IMR-90 (cell line): ENCODE results near the gene CBX3. TPM values are rescaled to one million over a fixed set of nuclear protein-coding genes. Genes with fewer than 3 reads are reported as not detected.

ENCODE experiments used
- ATAC-seq: fragments of 200-7000 bp; cut with Tn5 transposase; 2 replicates; pipeline ENCODE4 v1.9.1; 2020; ENCODE audit warnings: low read depth, mild to moderate bottlenecking, moderate library complexity
- BruUV-seq: library from RNA; stranded (reverse); fragments of 400-500 nt; replicated peaks from 2 replicates; lab custom pipeline; 2021; lab: Mats Ljungman, UMichigan
- CTCF ChIA-PET: fragments of 300-600 bp; formaldehyde crosslinking; extraction: SDS; loops from one replicate; lab custom pipeline; 2021; ENCODE audit warnings: antibody characterized with exemption; lab: Yijun Ruan, JAX
- POLR2A ChIA-PET: fragments of 300-600 bp; sonication (Branson Sonifier 250); formaldehyde crosslinking; loops from one replicate; lab custom pipeline; 2022; ENCODE audit warnings: antibody characterized with exemption; ENCODE audit not compliant: unreplicated experiment; lab: Charles Lee
- DNase-seq: peaks from one replicate; pipeline ENCODE4 v3.0.0; 2013
- H2AFZ ChIP-seq: replicated peaks from 2 replicates; pipeline ENCODE3; 2013; ENCODE audit warnings: low read length, mild to moderate bottlenecking; ENCODE audit not compliant: poor library complexity
- H2AK5ac ChIP-seq: 2 replicates; pipeline ENCODE4 v1.6.1; 2013; ENCODE audit warnings: low read depth, low read length, inconsistent platforms
- H2AK9ac ChIP-seq: replicated peaks from 2 replicates; pipeline ENCODE3; 2013; ENCODE audit warnings: mild to moderate bottlenecking, low read depth, low read length, moderate library complexity; ENCODE audit not compliant: poor library complexity
- H2BK120ac ChIP-seq: 2 replicates; pipeline ENCODE4 v1.6.1; 2013; ENCODE audit warnings: low read depth, low read length, inconsistent platforms
- H2BK15ac ChIP-seq: 3 replicates; pipeline ENCODE4 v1.6.1; 2013; ENCODE audit warnings: low read depth, low read length, inconsistent platforms
- H2BK20ac ChIP-seq: 2 replicates; pipeline ENCODE4 v1.6.1; 2013; ENCODE audit warnings: low read depth, mild to moderate bottlenecking, inconsistent platforms, low read length, moderate library complexity
- H2BK5ac ChIP-seq: 2 replicates; pipeline ENCODE4 v1.6.1; 2013; ENCODE audit warnings: mild to moderate bottlenecking, low read depth, low read length, inconsistent platforms; ENCODE audit not compliant: poor library complexity, severe bottlenecking
- H3K14ac ChIP-seq: replicated peaks from 2 replicates; pipeline ENCODE4 v1.6.1; 2013; ENCODE audit warnings: low read depth, low read length, inconsistent platforms
- H3K18ac ChIP-seq: 2 replicates; pipeline ENCODE4 v1.6.1; 2013; ENCODE audit warnings: low read depth, low read length, control low read depth
- H3K23ac ChIP-seq: 2 replicates; pipeline ENCODE4 v1.6.1; 2013; ENCODE audit warnings: low read depth, low read length, inconsistent platforms
- H3K27ac ChIP-seq: 2 replicates; pipeline ENCODE4 v1.5.1; 2013; ENCODE audit warnings: mild to moderate bottlenecking, control low read depth, low read length; ENCODE audit not compliant: insufficient read depth
- H3K27me3 ChIP-seq: 2 replicates; pipeline ENCODE4 v1.6.1; 2013; ENCODE audit warnings: low read length; ENCODE audit not compliant: control insufficient read depth, insufficient read depth
- H3K36me3 ChIP-seq: 2 replicates; pipeline ENCODE4 v1.6.1; 2013; ENCODE audit warnings: low read length, mixed read lengths; ENCODE audit not compliant: control insufficient read depth, insufficient read depth
- H3K4ac ChIP-seq: 2 replicates; pipeline ENCODE4 v1.6.1; 2013; ENCODE audit warnings: low read depth, low read length, inconsistent platforms
- H3K4me1 ChIP-seq: 2 replicates; pipeline ENCODE4 v1.6.1; 2013; ENCODE audit warnings: low read length, mixed read lengths; ENCODE audit not compliant: control insufficient read depth, insufficient read depth
- H3K4me2 ChIP-seq: 2 replicates; pipeline ENCODE4 v1.6.1; 2013; ENCODE audit warnings: low read depth, mild to moderate bottlenecking, control low read depth, low read length, moderate library complexity
- H3K4me3 ChIP-seq: 2 replicates; pipeline ENCODE4 v1.5.1; 2013; ENCODE audit warnings: low read depth, mild to moderate bottlenecking, control low read depth, low read length, moderate library complexity; ENCODE audit not compliant: insufficient read depth
- H3K56ac ChIP-seq: 2 replicates; pipeline ENCODE4 v1.6.1; 2013; ENCODE audit warnings: low read length, inconsistent platforms; ENCODE audit not compliant: insufficient read depth; ENCODE audit errors: extremely low read depth
- H3K79me1 ChIP-seq, 2 experiments: 2 replicates each; pipeline ENCODE4 v1.6.1; 2013; ENCODE audit warnings: low read length in 2 of 2, inconsistent platforms in 1 of 2, low read depth in 1 of 2
- H3K9ac ChIP-seq: 2 replicates; pipeline ENCODE4 v1.6.1; 2013; ENCODE audit warnings: low read depth, low read length, control low read depth
- H3K9me1 ChIP-seq: 2 replicates; pipeline ENCODE4 v1.6.1; 2013; ENCODE audit warnings: low read length, inconsistent platforms; ENCODE audit not compliant: insufficient read depth
- H3K9me3 ChIP-seq: 2 replicates; pipeline ENCODE4 v1.6.1; 2013; ENCODE audit warnings: low read length; ENCODE audit not compliant: control insufficient read depth, insufficient read depth
- H4K20me1 ChIP-seq: 2 replicates; pipeline ENCODE4 v1.6.1; 2013; ENCODE audit warnings: low read length, inconsistent platforms; ENCODE audit not compliant: insufficient read depth
- H4K5ac ChIP-seq: 2 replicates; pipeline ENCODE4 v1.6.1; 2013; ENCODE audit warnings: mild to moderate bottlenecking, low read depth, low read length, control low read depth
- H4K8ac ChIP-seq, 2 experiments: 2 replicates each; pipeline ENCODE4 v1.6.1; 2013; ENCODE audit warnings: low read depth in 2 of 2, low read length in 2 of 2, control low read depth in 1 of 2, inconsistent platforms in 1 of 2
- H4K91ac ChIP-seq: 2 replicates; pipeline ENCODE4 v1.6.1; 2013; ENCODE audit warnings: low read depth, low read length, inconsistent platforms; ENCODE audit not compliant: insufficient read depth
- CHD1 ChIP-seq: IDR thresholded peaks from 2 replicates; pipeline ENCODE4 v1.6.1; 2012; ENCODE audit warnings: low read depth, low read length, improper control_type of control experiment
- MXI1 ChIP-seq: IDR thresholded peaks from 2 replicates; pipeline ENCODE4 v1.6.1; 2012; ENCODE audit warnings: low read depth, mild to moderate bottlenecking, low read length, moderate library complexity, borderline replicate concordance
- WGBS, 2 experiments: methylation state at CpG; one replicate each; pipeline versions ENCODE4 v1.1.5 to v1.1.7; 2013; ENCODE audit warnings: missing lambda C conversion rate in 2 of 2; ENCODE audit not compliant: insufficient read length in 1 of 2; ENCODE audit errors: extremely low coverage in 2 of 2; 5-methylcytosine and 5-hydroxymethylcytosine counted together
- dilution Hi-C: fragments of 300-500 bp; cut with HindIII; formaldehyde crosslinking; loops from one replicate; pipeline ENCODE4 v1.14.3; 2018; ENCODE audit warnings: low sequenced_read_pairs; ENCODE audit not compliant: unreplicated experiment
- in situ Hi-C: fragments of 300-500 bp; cut with MboI; formaldehyde crosslinking; loops from 3 replicates; pipeline ENCODE4 v1.14.3; 2019; ENCODE audit warnings: low sequenced_read_pairs, inconsistent platforms, mixed read lengths
- intact Hi-C: fragments of 100-400 bp; cut with micrococcal nuclease; formaldehyde crosslinking; loops from 2 replicates; pipeline ENCODE4 v1.10.0; 2022
- polyA plus RNA-seq, 3 experiments: library from polyadenylated mRNA; depleted of rRNA; stranded (reverse); fragments of >200 nt; gene quantifications; 2 replicates each; pipeline ENCODE4 v1.2.3, GENCODE V29; 2012; ENCODE audit warnings: low replicate concordance in 1 of 3
- total RNA-seq: library from RNA; depleted of rRNA; stranded (reverse); fragments of >200 nt; gene quantifications from 2 replicates; pipeline ENCODE4 v1.2.3, GENCODE V29; 2012

CBX3 gene
- total and polyA plus RNA-seq, 2 of the 4 experiments (the other 2 are of a cell fraction): 38.2 to 76.5 TPM

GRCh38 chr7:26199301-26200037 is 2.1 kb upstream of the CBX3 start:
- Histone ChIP-seq H3K79me1 (0 out of 4 replicates have a peak, but pooled peaks cover under 1 to 3% of the 10 kb centered on the region in 2 experiments), H3K4ac (peak overlapping the region; percentile 98), H3K27me3 (no peaks in the 10 kb centered on the region), H4K5ac (peak overlapping the region; percentile 82), H3K18ac (peak overlapping the region; percentile 67), H2BK5ac (peak overlapping the region; percentile 93), H4K20me1 (peaks cover 81% of the 10 kb centered on the region), H3K14ac (peak overlapping the region; percentile 67), H2BK20ac (no peak overlapping the region), H3K9ac (peak overlapping the region; percentile 97), H3K4me2 (peak overlapping the region; percentile 85), H3K23ac (peak overlapping the region; percentile 84), H3K4me3 (peak overlapping the region; percentile 81), H2BK15ac (no peak overlapping the region), H3K36me3 (peaks cover 22% of the 10 kb centered on the region), H2AK5ac (peak overlapping the region; percentile 29; the same call in 1 of the 2 replicates), H2BK120ac (no peak overlapping the region), H3K4me1 (peaks cover 2% of the 10 kb centered on the region; the same call in 1 of the 2 replicates), H3K9me3 (no peaks in the 10 kb centered on the region), H3K56ac (peak overlapping the region; percentile 98), H4K91ac (peak overlapping the region; percentile 20), H3K9me1 (no peaks in the 10 kb centered on the region), H2AK9ac (peak overlapping the region; percentile 75), H4K8ac (peak overlapping the region; percentile 52 to 90), H3K27ac (peak overlapping the region; percentile 94), H2AFZ (no peak overlapping the region)
- WGBS, 2 experiments: 0% methylated on average over 6 of the region's 36 CpGs; no CpG with 5 or more reads in 1 of the 2 experiments
- CTCF ChIA-PET: interaction anchor here (2.1 to 2.7 kb wide), 2 partner anchors 10 to 108 kb away, joined by 7 to 10 read pairs; no protein-coding TSS in a partner anchor
- peak; percentile 54 for DNase-seq
- TF ChIP-seq MXI1: peak; percentile 60; the same call in 1 of the 2 replicates
- no peak; the same call in 1 of the 2 replicates for TF ChIP-seq CHD1
- intact Hi-C loops (loop anchor here (2.0 to 10.0 kb wide), 8 partner anchors 158 to 1968 kb away; no protein-coding TSS in a partner anchor), in situ Hi-C loops (loop anchor here (10.0 to 25.0 kb wide), 5 partner anchors 345 to 945 kb away; partner anchors contain the start of genes HOXA2, HOXA5, HOXA6 and SKAP2), dilution Hi-C loops (no loop called here)
- POLR2A ChIA-PET: interaction anchor here (0.7 to 0.9 kb wide), 2 partner anchors 11 to 190 kb away, joined by 3 read pairs; no protein-coding TSS in a partner anchor
- BruUV-seq: TSS peak; percentile 24
- no peak for ATAC-seq
